Activated CD4-positive, alpha-beta T cell treated with anti-CD3 and anti-CD28 coated beads, Interleukin-2, amount 10 ng/mL, durations not matched to agents 24 days and 14 days (primary cell): ENCODE measurements around the gene NFIC. TPM values are rescaled to one million over a fixed set of nuclear protein-coding genes. Genes with fewer than 3 reads are reported as not detected.

ENCODE experiments used
- DNase-seq: peaks from one replicate; pipeline ENCODE4 v3.0.0; 2022
- H3K27ac Mint-ChIP-seq: one replicate; pipeline ENCODE4 v1.8.0; 2022; ENCODE audit warnings: mild to moderate bottlenecking, mixed read lengths
- H3K27me3 Mint-ChIP-seq: one replicate; pipeline ENCODE4 v1.8.0; 2022; ENCODE audit warnings: mixed read lengths
- H3K36me3 Mint-ChIP-seq: one replicate; pipeline ENCODE4 v1.8.0; 2022; ENCODE audit warnings: low read depth, mild to moderate bottlenecking, mixed read lengths
- H3K4me1 Mint-ChIP-seq: one replicate; pipeline ENCODE4 v1.8.0; 2021; ENCODE audit warnings: mixed read lengths
- H3K4me3 Mint-ChIP-seq: one replicate; pipeline ENCODE4 v1.8.0; 2022; ENCODE audit warnings: mild to moderate bottlenecking, moderate library complexity, mixed read lengths
- H3K9me3 Mint-ChIP-seq: one replicate; pipeline ENCODE4 v1.8.0; 2021; ENCODE audit warnings: mixed read lengths
- intact Hi-C: fragments of 100-400 bp; cut with micrococcal nuclease; formaldehyde crosslinking; loops from one replicate; pipeline ENCODE4 v1.15.1; 2023
- total RNA-seq: library from RNA; stranded (reverse); gene quantifications from 2 replicates; pipeline ENCODE4 v1.2.3, GENCODE V29; 2022

The NFIC gene
- total RNA-seq, 1 donor from 2014 or later: 19.8 TPM

- Mint-ChIP-seq H3K4me1 (no peaks in the 10 kb centered on the region), H3K9me3 (no peaks in the 10 kb centered on the region), H3K27ac (no peak overlapping the region), H3K36me3 (no peaks in the 10 kb centered on the region), H3K4me3 (no peak overlapping the region), H3K27me3 (no peaks in the 10 kb centered on the region)
- DNase-seq: no peak
- intact Hi-C loops: no loop called here
These were observed 34.8 kb downstream of the NFIC start for GRCh38 chr19:3401004-3401768.

- H3K9me3 Mint-ChIP-seq: no peaks in the 10 kb centered on the region
- H3K4me3 Mint-ChIP-seq: no peak overlapping the region
- H3K36me3 Mint-ChIP-seq: no peaks in the 10 kb centered on the region
- H3K4me1 Mint-ChIP-seq: no peaks in the 10 kb centered on the region
- intact Hi-C loops: no loop called here
- no peaks in the 10 kb centered on the region for H3K27me3 Mint-ChIP-seq
- DNase-seq: no peak
- H3K27ac Mint-ChIP-seq: no peak overlapping the region
These were observed 36.5 kb downstream of the NFIC start for GRCh38 chr19:3402631-3403443.

- no peaks in the 10 kb centered on the region for H3K36me3 Mint-ChIP-seq
- intact Hi-C loops: no loop called here
- no peak for DNase-seq
- no peak overlapping the region for H3K4me3 Mint-ChIP-seq
- H3K4me1 Mint-ChIP-seq: no peaks in the 10 kb centered on the region
- no peaks in the 10 kb centered on the region for H3K27me3 Mint-ChIP-seq
- no peaks in the 10 kb centered on the region for H3K9me3 Mint-ChIP-seq
- H3K27ac Mint-ChIP-seq: no peak overlapping the region
These were observed 37.3 kb downstream of the NFIC start for GRCh38 chr19:3403489-3404323.

- no peak overlapping the region for H3K4me3 Mint-ChIP-seq
- intact Hi-C loops: no loop called here
- H3K9me3 Mint-ChIP-seq: no peaks in the 10 kb centered on the region
- no peak overlapping the region for H3K27ac Mint-ChIP-seq
- no peaks in the 10 kb centered on the region for H3K27me3 Mint-ChIP-seq
- H3K4me1 Mint-ChIP-seq: no peaks in the 10 kb centered on the region
- no peak for DNase-seq
- H3K36me3 Mint-ChIP-seq: no peaks in the 10 kb centered on the region
These were observed 38.2 kb downstream of the NFIC start for GRCh38 chr19:3404324-3405260.

GRCh38 chr19:3405261-3405653, 38.9 kb downstream of the NFIC start:
- no peaks in the 10 kb centered on the region for H3K4me1 Mint-ChIP-seq
- DNase-seq: no peak
- intact Hi-C loops: no loop called here

GRCh38 chr19:3406571-3407111, 40.3 kb downstream of the NFIC start:
- Mint-ChIP-seq H3K27me3 (no peaks in the 10 kb centered on the region), H3K27ac (no peak overlapping the region), H3K4me3 (no peak overlapping the region), H3K4me1 (no peaks in the 10 kb centered on the region), H3K36me3 (no peaks in the 10 kb centered on the region), H3K9me3 (no peaks in the 10 kb centered on the region)
- DNase-seq: no peak
- intact Hi-C loops: no loop called here

More at GRCh38 chr19:3405261-3405653, 38.9 kb downstream of the NFIC start:
- Mint-ChIP-seq H3K9me3 (no peaks in the 10 kb centered on the region), H3K36me3 (no peaks in the 10 kb centered on the region), H3K27ac (no peak overlapping the region), H3K27me3 (no peaks in the 10 kb centered on the region), H3K4me3 (no peak overlapping the region)

GRCh38 chr19:3407556-3408516, 41.5 kb downstream of the NFIC start:
- Mint-ChIP-seq H3K4me3 (no peak overlapping the region), H3K4me1 (no peaks in the 10 kb centered on the region), H3K27ac (no peak overlapping the region), H3K9me3 (no peaks in the 10 kb centered on the region), H3K36me3 (no peaks in the 10 kb centered on the region), H3K27me3 (no peaks in the 10 kb centered on the region)
- no peak for DNase-seq
- intact Hi-C loops: no loop called here

- DNase-seq: no peak
- no peaks in the 10 kb centered on the region for H3K4me1 Mint-ChIP-seq
- no peak overlapping the region for H3K4me3 Mint-ChIP-seq
- intact Hi-C loops: no loop called here
- no peaks in the 10 kb centered on the region for H3K27me3 Mint-ChIP-seq
- no peaks in the 10 kb centered on the region for H3K9me3 Mint-ChIP-seq
- no peak overlapping the region for H3K27ac Mint-ChIP-seq
- H3K36me3 Mint-ChIP-seq: no peaks in the 10 kb centered on the region
These were observed 42.6 kb downstream of the NFIC start for GRCh38 chr19:3408996-3409345.

GRCh38 chr19:3409346-3410064, 43.1 kb downstream of the NFIC start:
- Mint-ChIP-seq H3K9me3 (no peaks in the 10 kb centered on the region), H3K27me3 (no peaks in the 10 kb centered on the region), H3K36me3 (no peaks in the 10 kb centered on the region), H3K27ac (no peak overlapping the region), H3K4me3 (no peak overlapping the region), H3K4me1 (no peaks in the 10 kb centered on the region)
- no peak for DNase-seq
- intact Hi-C loops: no loop called here

GRCh38 chr19:3411636-3412035, 45.3 kb downstream of the NFIC start:
- no peaks in the 10 kb centered on the region for H3K27me3 Mint-ChIP-seq
- H3K4me3 Mint-ChIP-seq: no peak overlapping the region
- intact Hi-C loops: no loop called here
- H3K36me3 Mint-ChIP-seq: no peaks in the 10 kb centered on the region
- H3K27ac Mint-ChIP-seq: no peak overlapping the region
- no peaks in the 10 kb centered on the region for H3K9me3 Mint-ChIP-seq
- H3K4me1 Mint-ChIP-seq: no peaks in the 10 kb centered on the region
- no peak for DNase-seq

GRCh38 chr19:3412066-3412465, 45.7 kb downstream of the NFIC start:
- intact Hi-C loops: no loop called here
- Mint-ChIP-seq H3K36me3 (no peaks in the 10 kb centered on the region), H3K4me1 (no peaks in the 10 kb centered on the region), H3K27ac (no peak overlapping the region), H3K9me3 (no peaks in the 10 kb centered on the region), H3K27me3 (no peaks in the 10 kb centered on the region), H3K4me3 (no peak overlapping the region)
- no peak for DNase-seq
